DND-41 (cell line): Measurements from ENCODE around the gene LHX5.

Source experiments
- ATAC-seq: fragments of 200-7000 bp; cut with Tn5 transposase; 3 replicates; pipeline ENCODE4 v1.9.1; 2021; ENCODE audit warnings: low read depth; ENCODE audit not compliant: insufficient read depth
- DNase-seq: peaks from one replicate; pipeline ENCODE4 v3.0.0-alpha.2; 2020
- H2AFZ ChIP-seq: 2 replicates; pipeline ENCODE4 v1.6.0; 2012; ENCODE audit warnings: low read depth, low read length
- H3K27ac ChIP-seq: 2 replicates; pipeline ENCODE4 v1.5.1; 2012; ENCODE audit warnings: low read length, inconsistent platforms
- H3K27me3 ChIP-seq: fragments of 200-600 bp; sonication (generic); 2 replicates; pipeline ENCODE4 v1.6.0; 2012; ENCODE audit warnings: low read length, mild to moderate bottlenecking, inconsistent platforms; ENCODE audit not compliant: insufficient read depth, poor library complexity
- H3K36me3 ChIP-seq: 2 replicates; pipeline ENCODE4 v1.5.1; 2012; ENCODE audit warnings: low read length, inconsistent platforms; ENCODE audit not compliant: insufficient read depth
- H3K4me1 ChIP-seq: 2 replicates; pipeline ENCODE4 v1.5.1; 2012; ENCODE audit warnings: mild to moderate bottlenecking, low read length; ENCODE audit not compliant: insufficient read depth
- H3K4me2 ChIP-seq: 2 replicates; pipeline ENCODE4 v1.6.0; 2012; ENCODE audit warnings: mild to moderate bottlenecking, moderate library complexity, low read length, inconsistent platforms; ENCODE audit not compliant: insufficient read depth
- H3K4me3 ChIP-seq, 2 experiments: fragments of 200-600 bp in 1 of 2; shearing (Covaris generic) in 1 of 2; 2 replicates each; pipeline ENCODE4 v1.5.1; 2012 to 2016; ENCODE audit warnings: inconsistent platforms in 2 of 2, low read length in 2 of 2, mild to moderate bottlenecking in 2 of 2, low read depth in 1 of 2, moderate library complexity in 1 of 2
- H3K79me2 ChIP-seq: 2 replicates; pipeline ENCODE4 v1.6.0; 2012; ENCODE audit warnings: low read length, inconsistent platforms; ENCODE audit not compliant: insufficient read depth
- H3K9ac ChIP-seq: 2 replicates; pipeline ENCODE4 v1.6.0; 2012; ENCODE audit warnings: low read depth, mild to moderate bottlenecking, inconsistent platforms, low read length, moderate library complexity
- H3K9me3 ChIP-seq: 2 replicates; pipeline ENCODE4 v1.5.1; 2012; ENCODE audit warnings: low read length, moderate library complexity, mild to moderate bottlenecking, inconsistent platforms; ENCODE audit not compliant: insufficient read depth, severe bottlenecking
- H4K20me1 ChIP-seq: 2 replicates; pipeline ENCODE4 v1.6.0; 2012; ENCODE audit warnings: low read length; ENCODE audit not compliant: insufficient read depth
- EZH2 ChIP-seq: IDR thresholded peaks from 3 replicates; pipeline ENCODE4 v1.6.1; 2012; ENCODE audit warnings: borderline replicate concordance, low read depth, mild to moderate bottlenecking, moderate library complexity, low read length, inconsistent platforms; ENCODE audit not compliant: severe bottlenecking
- TF ChIP-seq, protein P1 (sequence below): IDR thresholded peaks from 2 replicates; pipeline ENCODE4 v1.5.1; 2012; ENCODE audit warnings: borderline replicate concordance, low read length, moderate library complexity, mild to moderate bottlenecking; ENCODE audit not compliant: poor library complexity, severe bottlenecking; ENCODE audit errors: extremely low read depth

The LHX5 gene

DNA sequence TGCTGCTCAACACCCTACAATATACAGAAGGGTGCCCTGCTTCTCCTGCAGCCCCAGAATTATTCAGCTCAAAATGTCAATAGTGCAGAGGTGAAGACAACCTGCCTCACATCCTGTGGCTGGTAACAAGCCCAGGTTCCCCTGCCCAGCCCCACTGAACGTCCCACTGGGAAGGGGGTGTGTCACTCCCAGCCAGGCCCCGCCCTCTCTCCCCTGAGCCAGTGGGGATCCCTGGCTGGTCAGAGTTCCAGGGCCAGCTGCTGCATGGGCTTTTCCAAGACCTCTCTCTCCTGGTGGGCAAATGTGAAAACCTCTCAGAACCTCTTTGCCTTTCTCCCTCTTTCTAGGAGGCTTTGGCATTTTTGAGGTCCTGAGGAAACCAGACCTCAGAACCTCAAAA lies 13.7 kb upstream of the LHX5 start:
- no peak overlapping the region for H3K4me3 ChIP-seq
- TF ChIP-seq EZH2 = no peak
- TF ChIP-seq, protein P1, sequence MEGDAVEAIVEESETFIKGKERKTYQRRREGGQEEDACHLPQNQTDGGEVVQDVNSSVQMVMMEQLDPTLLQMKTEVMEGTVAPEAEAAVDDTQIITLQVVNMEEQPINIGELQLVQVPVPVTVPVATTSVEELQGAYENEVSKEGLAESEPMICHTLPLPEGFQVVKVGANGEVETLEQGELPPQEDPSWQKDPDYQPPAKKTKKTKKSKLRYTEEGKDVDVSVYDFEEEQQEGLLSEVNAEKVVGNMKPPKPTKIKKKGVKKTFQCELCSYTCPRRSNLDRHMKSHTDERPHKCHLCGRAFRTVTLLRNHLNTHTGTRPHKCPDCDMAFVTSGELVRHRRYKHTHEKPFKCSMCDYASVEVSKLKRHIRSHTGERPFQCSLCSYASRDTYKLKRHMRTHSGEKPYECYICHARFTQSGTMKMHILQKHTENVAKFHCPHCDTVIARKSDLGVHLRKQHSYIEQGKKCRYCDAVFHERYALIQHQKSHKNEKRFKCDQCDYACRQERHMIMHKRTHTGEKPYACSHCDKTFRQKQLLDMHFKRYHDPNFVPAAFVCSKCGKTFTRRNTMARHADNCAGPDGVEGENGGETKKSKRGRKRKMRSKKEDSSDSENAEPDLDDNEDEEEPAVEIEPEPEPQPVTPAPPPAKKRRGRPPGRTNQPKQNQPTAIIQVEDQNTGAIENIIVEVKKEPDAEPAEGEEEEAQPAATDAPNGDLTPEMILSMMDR = no peak
- H4K20me1 ChIP-seq = no peaks in the 10 kb centered on the region
- no peak for ATAC-seq
- no peaks in the 10 kb centered on the region for H3K9me3 ChIP-seq
- H3K4me2 ChIP-seq = no peak overlapping the region
- no peak overlapping the region for H2AFZ ChIP-seq
- H3K9ac ChIP-seq = no peak overlapping the region
- H3K36me3 ChIP-seq = no peaks in the 10 kb centered on the region
- peaks cover 7% of the 10 kb centered on the region for H3K27me3 ChIP-seq
- H3K4me1 ChIP-seq = no peaks in the 10 kb centered on the region
- no peak overlapping the region for H3K27ac ChIP-seq
- DNase-seq = no peak
- no peaks in the 10 kb centered on the region for H3K79me2 ChIP-seq

DNA sequence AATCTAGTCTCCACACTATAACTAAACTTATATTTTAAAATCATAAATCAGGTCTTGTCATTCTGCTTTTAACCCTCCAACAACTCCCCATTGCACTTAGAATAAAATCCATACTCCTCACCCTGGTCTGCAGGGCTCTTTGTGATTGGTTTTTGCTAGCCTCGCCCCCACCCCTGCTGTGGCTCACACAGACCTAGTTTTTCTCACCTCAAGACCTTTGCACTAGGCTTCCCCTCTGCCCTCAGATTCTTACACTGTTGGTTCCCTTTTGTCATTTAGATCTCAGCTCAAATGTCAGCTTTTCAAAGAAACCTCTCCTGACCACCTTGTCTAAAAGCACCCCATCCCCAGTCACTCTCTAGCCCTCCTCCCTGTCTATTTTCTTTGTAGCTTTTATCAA lies 10.7 kb upstream of the LHX5 start:
- DNase-seq (no peak), ATAC-seq (no peak)
- H3K4me3 ChIP-seq = no peak overlapping the region
- no peaks in the 10 kb centered on the region for H3K4me1 ChIP-seq
- peaks cover 7% of the 10 kb centered on the region for H3K27me3 ChIP-seq
- H3K27ac ChIP-seq = no peak overlapping the region
- no peaks in the 10 kb centered on the region for H4K20me1 ChIP-seq
- no peak for TF ChIP-seq EZH2
- TF ChIP-seq, protein P1 = no peak
- no peaks in the 10 kb centered on the region for H3K79me2 ChIP-seq
- H3K9ac ChIP-seq = no peak overlapping the region
- no peak overlapping the region for H3K4me2 ChIP-seq
- H3K36me3 ChIP-seq = no peaks in the 10 kb centered on the region
- no peaks in the 10 kb centered on the region for H3K9me3 ChIP-seq
- H2AFZ ChIP-seq = no peak overlapping the region

DNA sequence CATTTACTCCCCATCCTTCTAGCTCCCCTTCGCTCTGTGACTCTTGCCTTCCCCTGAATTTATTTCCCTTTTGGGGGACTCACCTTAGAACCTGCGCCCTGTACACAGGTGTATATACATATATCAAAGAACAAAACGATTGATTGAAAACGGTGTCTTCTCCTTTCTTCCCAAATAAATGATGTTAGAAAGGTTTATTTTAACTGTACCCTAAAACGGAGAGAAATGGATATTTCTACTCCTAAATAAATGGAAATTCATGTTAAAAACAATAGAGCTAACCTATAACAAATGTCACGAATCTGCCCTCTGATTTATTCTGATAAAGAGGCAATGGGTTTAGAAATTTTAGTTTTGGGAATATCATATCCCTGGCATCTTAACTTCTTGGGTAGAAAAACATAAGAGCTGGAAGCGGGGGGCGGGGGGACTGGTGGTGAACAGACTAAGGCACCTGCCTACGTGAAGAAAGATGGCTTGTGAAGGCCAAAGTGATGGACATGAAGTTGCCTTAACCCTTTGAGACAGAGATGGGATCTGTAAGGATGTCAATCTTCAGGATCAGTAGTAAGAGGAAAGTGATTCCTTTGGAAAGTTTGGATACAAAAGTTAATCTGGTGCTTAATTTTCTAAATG lies 8.8 kb upstream of the LHX5 start:
- H3K4me3 ChIP-seq = no peak overlapping the region
- no peak overlapping the region for H2AFZ ChIP-seq
- H3K36me3 ChIP-seq = no peaks in the 10 kb centered on the region
- H3K9ac ChIP-seq = no peak overlapping the region
- no peak for TF ChIP-seq EZH2
- TF ChIP-seq, protein P1 = no peak
- no peak overlapping the region for H3K4me2 ChIP-seq
- ATAC-seq = no peak
- H4K20me1 ChIP-seq = no peaks in the 10 kb centered on the region
- DNase-seq = no peak
- no peak overlapping the region for H3K27ac ChIP-seq
- H3K27me3 ChIP-seq = peaks cover 3% of the 10 kb centered on the region
- no peaks in the 10 kb centered on the region for H3K9me3 ChIP-seq
- H3K4me1 ChIP-seq = no peaks in the 10 kb centered on the region
- no peaks in the 10 kb centered on the region for H3K79me2 ChIP-seq
